Chondrocyte (in vitro differentiated cells): ENCODE results near the gene KMO. TPM values are rescaled to one million over a fixed set of nuclear protein-coding genes. Genes with fewer than 3 reads are reported as not detected.

Experiments
- DNase-seq: peaks from one replicate; pipeline ENCODE4 v3.0.0; 2021; ENCODE audit warnings: mixed read lengths, low spot score
- H3K27ac Mint-ChIP-seq: one replicate; pipeline ENCODE4 v1.8.0; 2021; ENCODE audit warnings: mild to moderate bottlenecking, moderate library complexity, mixed read lengths; ENCODE audit not compliant: unreplicated experiment
- H3K27me3 Mint-ChIP-seq: 2 replicates; pipeline ENCODE4 v1.8.0; 2021; ENCODE audit warnings: low read depth, mixed read lengths
- H3K36me3 Mint-ChIP-seq: 2 replicates; pipeline ENCODE4 v1.8.0; 2021; ENCODE audit warnings: low read depth, mixed read lengths
- H3K4me1 Mint-ChIP-seq: 2 replicates; pipeline ENCODE4 v1.8.0; 2021; ENCODE audit warnings: low read depth, mild to moderate bottlenecking, mixed read lengths
- H3K4me3 Mint-ChIP-seq: one replicate; pipeline ENCODE4 v1.8.0; 2021; ENCODE audit warnings: mild to moderate bottlenecking, moderate library complexity, mixed read lengths; ENCODE audit not compliant: unreplicated experiment
- H3K9me3 Mint-ChIP-seq: 2 replicates; pipeline ENCODE4 v1.8.0; 2021; ENCODE audit warnings: low read depth, mixed read lengths
- CTCF ChIP-seq: fragments of 200-600 bp; sonication (generic); IDR thresholded peaks from 2 replicates; pipeline ENCODE4 v1.5.0; 2021; ENCODE audit warnings: antibody characterized with exemption, mild to moderate bottlenecking, moderate library complexity
- total RNA-seq: library from RNA; stranded (reverse); gene quantifications from 3 replicates; pipeline ENCODE4 v1.2.1, GENCODE V29; 2021

KMO gene
- total RNA-seq, 1 donor from 2014 or later, result not detected

- H3K4me3 Mint-ChIP-seq, result no peak overlapping the region
- H3K9me3 Mint-ChIP-seq, result no peaks in the 10 kb centered on the region
- no peak for TF ChIP-seq CTCF
- H3K27me3 Mint-ChIP-seq, result no peaks in the 10 kb centered on the region
- H3K4me1 Mint-ChIP-seq, result peaks cover 29% of the 10 kb centered on the region
- peaks cover 12% of the 10 kb centered on the region for H3K36me3 Mint-ChIP-seq
- DNase-seq, result no peak
- H3K27ac Mint-ChIP-seq, result no peak overlapping the region
These were observed 100.8 kb downstream of the KMO start for GRCh38 chr1:241632987-241633386.

GRCh38 chr1:241635556-241636152, 103.5 kb downstream of the KMO start:
- Mint-ChIP-seq H3K4me1 (peaks cover 33% of the 10 kb centered on the region), H3K27me3 (no peaks in the 10 kb centered on the region), H3K27ac (no peak overlapping the region), H3K9me3 (no peaks in the 10 kb centered on the region), H3K36me3 (peaks cover 10% of the 10 kb centered on the region), H3K4me3 (no peak overlapping the region)
- no peak for TF ChIP-seq CTCF
- DNase-seq, result no peak

- H3K27me3 Mint-ChIP-seq, result no peaks in the 10 kb centered on the region
- H3K4me1 Mint-ChIP-seq, result peaks cover 40% of the 10 kb centered on the region
- no peak for DNase-seq
- no peak overlapping the region for H3K4me3 Mint-ChIP-seq
- H3K36me3 Mint-ChIP-seq, result peaks cover 10% of the 10 kb centered on the region
- H3K27ac Mint-ChIP-seq, result peak overlapping the region; percentile 78
- no peaks in the 10 kb centered on the region for H3K9me3 Mint-ChIP-seq
- no peak for TF ChIP-seq CTCF
These were observed 104.1 kb downstream of the KMO start for GRCh38 chr1:241636291-241636690.

GRCh38 chr1:241637046-241637590, 104.9 kb downstream of the KMO start:
- Mint-ChIP-seq H3K4me1 (peaks cover 48% of the 10 kb centered on the region), H3K27ac (peak overlapping the region; percentile 79), H3K36me3 (peaks cover 8% of the 10 kb centered on the region), H3K9me3 (peaks cover 4% of the 10 kb centered on the region), H3K4me3 (peak overlapping the region; percentile 85), H3K27me3 (no peaks in the 10 kb centered on the region)
- no peak for TF ChIP-seq CTCF
- DNase-seq, result no peak

GRCh38 chr1:241637604-241638003, 105.4 kb downstream of the KMO start:
- peaks cover 8% of the 10 kb centered on the region for H3K9me3 Mint-ChIP-seq
- H3K27ac Mint-ChIP-seq, result peak overlapping the region; percentile 79
- H3K4me1 Mint-ChIP-seq, result peaks cover 51% of the 10 kb centered on the region
- no peaks in the 10 kb centered on the region for H3K27me3 Mint-ChIP-seq
- peak overlapping the region; percentile 85 for H3K4me3 Mint-ChIP-seq
- H3K36me3 Mint-ChIP-seq, result peaks cover 7% of the 10 kb centered on the region
- no peak for DNase-seq
- TF ChIP-seq CTCF, result no peak
